ENCODE data around the gene TSEN34. TPM values are rescaled to one million over a fixed set of nuclear protein-coding genes. Genes with fewer than 3 reads are reported as not detected.

The TSEN34 gene
- total RNA-seq, 1 experiment from 2014 or later, result 194 TPM

DNA sequence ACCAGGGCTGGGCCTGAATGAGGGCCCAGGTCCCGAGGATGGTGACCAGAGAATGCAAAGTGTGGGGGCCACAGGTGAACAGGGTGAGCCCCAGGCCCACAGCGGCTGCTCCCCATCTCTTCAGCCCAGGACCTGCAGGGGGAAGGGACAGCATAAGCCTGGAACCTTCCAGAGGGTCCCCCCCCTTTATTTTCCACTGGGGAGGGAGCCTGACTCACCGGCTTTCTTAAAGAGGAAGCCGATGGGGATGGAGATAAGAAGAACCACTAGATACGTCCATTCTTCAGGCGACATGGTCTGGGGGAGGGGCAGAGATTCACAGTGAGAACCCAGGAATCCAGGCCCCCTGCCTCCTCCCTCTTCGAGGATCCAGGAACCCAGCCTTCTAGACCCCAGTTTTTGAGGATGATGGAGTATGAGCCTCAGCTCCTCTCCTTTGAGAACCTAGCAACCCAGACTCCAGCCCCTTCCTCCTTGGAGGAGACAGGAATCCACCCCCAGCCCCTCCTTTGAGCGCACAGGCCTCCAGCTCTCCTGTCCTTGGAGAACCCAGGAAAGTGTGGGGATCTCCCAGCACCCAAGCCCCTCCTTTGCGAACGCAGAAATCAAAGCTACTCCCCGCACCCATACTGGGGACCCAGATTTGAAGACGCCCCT lies 2.8 kb upstream of the TSEN34 start:
- no peak for DNase-seq (ENCODE audit: low read depth, low spot score)
- peaks cover 4% of the 10 kb centered on the region for H3K36me3 ChIP-seq (ENCODE audit: control insufficient read depth, insufficient read depth, low read length)

DNA sequence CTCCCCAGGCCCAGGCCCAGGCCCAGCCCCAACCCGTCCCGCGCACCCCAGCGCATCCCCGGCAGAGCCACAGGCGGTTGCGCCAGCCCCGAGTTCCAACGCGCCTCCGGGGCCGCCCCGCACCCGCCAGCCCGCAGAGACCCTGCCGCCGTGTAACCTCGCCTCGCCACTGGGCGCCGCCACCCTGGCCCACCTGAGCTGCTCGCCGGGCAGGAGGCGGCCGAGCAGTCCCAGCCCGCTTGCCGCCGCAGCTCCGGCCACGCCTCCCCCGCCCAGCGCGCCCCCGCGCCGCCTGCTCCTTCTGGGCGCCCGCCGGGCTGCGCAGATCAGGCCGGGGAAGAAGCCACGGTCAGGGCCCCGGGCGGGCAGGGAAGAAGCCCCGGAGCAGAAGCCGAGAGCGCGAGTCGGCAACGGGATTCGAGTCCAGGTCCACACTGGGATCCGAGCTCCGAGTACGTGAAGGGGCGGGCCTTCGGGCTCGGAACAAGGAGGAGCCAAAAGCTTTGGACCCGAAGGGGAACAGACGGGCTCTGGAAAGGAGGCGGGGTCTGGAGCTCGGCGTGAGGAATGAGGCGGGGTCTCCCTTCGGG lies 1.9 kb upstream of the TSEN34 start, which contains the start of gene MBOAT7:
TSS of gene MBOAT7 (minus strand) at position 436 of the 590 bp plus-strand sequence. CDS start 1,072 bp downstream, outside the sequence.
- in situ Hi-C loops (cut with HindIII; ENCODE audit: low pct_unique_long_range_greater_than_20kb, low sequenced_read_pairs) (no loop called here), intact Hi-C loops (cut with micrococcal nuclease; ENCODE audit: unreplicated experiment) (no loop called here)
- ChIA-PET POLR2A (interaction anchor here (0.6 to 4.1 kb wide), 8 partner anchors 11 to 702 kb away, joined by 3 to 18 read pairs (median 4); partner anchors contain the start of genes RPS9 and TMC4), CTCF (interaction anchor here (0.5 to 1.3 kb wide), 4 partner anchors 9 to 285 kb away, joined by 3 to 8 read pairs (median 4); no protein-coding TSS in a partner anchor)
- peak within 1 kb of the TSS; percentile 74 to 87 for H3K4me3 ChIP-seq (ENCODE audit: low read depth in 2 of 2, low read length in 2 of 2)
- ATAC-seq, result peak; percentile 73
- peak; percentile 73; the same call in 1 of the 2 replicates for TF ChIP-seq POLR2AphosphoS5 (IDR thresholded peaks at IDR 0.05; ENCODE audit: low read depth, low read length)
- TF ChIP-seq, protein P1, sequence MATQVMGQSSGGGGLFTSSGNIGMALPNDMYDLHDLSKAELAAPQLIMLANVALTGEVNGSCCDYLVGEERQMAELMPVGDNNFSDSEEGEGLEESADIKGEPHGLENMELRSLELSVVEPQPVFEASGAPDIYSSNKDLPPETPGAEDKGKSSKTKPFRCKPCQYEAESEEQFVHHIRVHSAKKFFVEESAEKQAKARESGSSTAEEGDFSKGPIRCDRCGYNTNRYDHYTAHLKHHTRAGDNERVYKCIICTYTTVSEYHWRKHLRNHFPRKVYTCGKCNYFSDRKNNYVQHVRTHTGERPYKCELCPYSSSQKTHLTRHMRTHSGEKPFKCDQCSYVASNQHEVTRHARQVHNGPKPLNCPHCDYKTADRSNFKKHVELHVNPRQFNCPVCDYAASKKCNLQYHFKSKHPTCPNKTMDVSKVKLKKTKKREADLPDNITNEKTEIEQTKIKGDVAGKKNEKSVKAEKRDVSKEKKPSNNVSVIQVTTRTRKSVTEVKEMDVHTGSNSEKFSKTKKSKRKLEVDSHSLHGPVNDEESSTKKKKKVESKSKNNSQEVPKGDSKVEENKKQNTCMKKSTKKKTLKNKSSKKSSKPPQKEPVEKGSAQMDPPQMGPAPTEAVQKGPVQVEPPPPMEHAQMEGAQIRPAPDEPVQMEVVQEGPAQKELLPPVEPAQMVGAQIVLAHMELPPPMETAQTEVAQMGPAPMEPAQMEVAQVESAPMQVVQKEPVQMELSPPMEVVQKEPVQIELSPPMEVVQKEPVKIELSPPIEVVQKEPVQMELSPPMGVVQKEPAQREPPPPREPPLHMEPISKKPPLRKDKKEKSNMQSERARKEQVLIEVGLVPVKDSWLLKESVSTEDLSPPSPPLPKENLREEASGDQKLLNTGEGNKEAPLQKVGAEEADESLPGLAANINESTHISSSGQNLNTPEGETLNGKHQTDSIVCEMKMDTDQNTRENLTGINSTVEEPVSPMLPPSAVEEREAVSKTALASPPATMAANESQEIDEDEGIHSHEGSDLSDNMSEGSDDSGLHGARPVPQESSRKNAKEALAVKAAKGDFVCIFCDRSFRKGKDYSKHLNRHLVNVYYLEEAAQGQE (IDR thresholded peaks at IDR 0.05; ENCODE audit: insufficient read depth in 1 of 2, low read depth in 2 of 2, low read length in 1 of 2), result no peak
- TF ChIP-seq, protein P2, sequence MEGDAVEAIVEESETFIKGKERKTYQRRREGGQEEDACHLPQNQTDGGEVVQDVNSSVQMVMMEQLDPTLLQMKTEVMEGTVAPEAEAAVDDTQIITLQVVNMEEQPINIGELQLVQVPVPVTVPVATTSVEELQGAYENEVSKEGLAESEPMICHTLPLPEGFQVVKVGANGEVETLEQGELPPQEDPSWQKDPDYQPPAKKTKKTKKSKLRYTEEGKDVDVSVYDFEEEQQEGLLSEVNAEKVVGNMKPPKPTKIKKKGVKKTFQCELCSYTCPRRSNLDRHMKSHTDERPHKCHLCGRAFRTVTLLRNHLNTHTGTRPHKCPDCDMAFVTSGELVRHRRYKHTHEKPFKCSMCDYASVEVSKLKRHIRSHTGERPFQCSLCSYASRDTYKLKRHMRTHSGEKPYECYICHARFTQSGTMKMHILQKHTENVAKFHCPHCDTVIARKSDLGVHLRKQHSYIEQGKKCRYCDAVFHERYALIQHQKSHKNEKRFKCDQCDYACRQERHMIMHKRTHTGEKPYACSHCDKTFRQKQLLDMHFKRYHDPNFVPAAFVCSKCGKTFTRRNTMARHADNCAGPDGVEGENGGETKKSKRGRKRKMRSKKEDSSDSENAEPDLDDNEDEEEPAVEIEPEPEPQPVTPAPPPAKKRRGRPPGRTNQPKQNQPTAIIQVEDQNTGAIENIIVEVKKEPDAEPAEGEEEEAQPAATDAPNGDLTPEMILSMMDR (IDR thresholded peaks at IDR 0.05), result no peak
- TF ChIP-seq SIN3A (IDR thresholded peaks at IDR 0.05; ENCODE audit: borderline replicate concordance, insufficient read depth, low read depth, low read length), result no peak
- peak within 1 kb of the TSS; percentile 92 for H3K27ac ChIP-seq (ENCODE audit: low read length)
- no TSS peak for BruUV-seq (replicated peaks)
- H3K4me1 ChIP-seq (ENCODE audit: control insufficient read depth, insufficient read depth, low read length), result peaks cover 13% of the 10 kb centered on the region; the same call in 1 of the 2 replicates
- no peak for DNase-seq (ENCODE audit: low read depth, low spot score)
- no peaks in the 10 kb centered on the region for H3K9me3 ChIP-seq (ENCODE audit: control insufficient read depth, insufficient read depth, low read depth, low read length)
- peaks cover 12% of the 10 kb centered on the region for H3K36me3 ChIP-seq (ENCODE audit: control insufficient read depth, insufficient read depth, low read length)
- H3K27me3 ChIP-seq (ENCODE audit: control insufficient read depth, insufficient read depth, low read length), result no peaks in the 10 kb centered on the region

More for the DNA sequence above, 2.8 kb upstream of the TSEN34 start:
- ATAC-seq, result no peak
- intact Hi-C loops (cut with micrococcal nuclease; ENCODE audit: unreplicated experiment), result no loop called here
- in situ Hi-C loops (cut with HindIII; ENCODE audit: low pct_unique_long_range_greater_than_20kb, low sequenced_read_pairs), result no loop called here
- TF ChIP-seq, protein P1 (IDR thresholded peaks at IDR 0.05; ENCODE audit: insufficient read depth in 1 of 2, low read depth in 2 of 2, low read length in 1 of 2), result no peak
- no peak for TF ChIP-seq POLR2AphosphoS5 (IDR thresholded peaks at IDR 0.05; ENCODE audit: low read depth, low read length)
- TF ChIP-seq, protein P2 (IDR thresholded peaks at IDR 0.05), result no peak
- TF ChIP-seq TCF7L2 (IDR thresholded peaks at IDR 0.05; ENCODE audit: low read depth, low read length), result no peak
- TF ChIP-seq SIN3A (IDR thresholded peaks at IDR 0.05; ENCODE audit: borderline replicate concordance, insufficient read depth, low read depth, low read length), result no peak
- H3K9me3 ChIP-seq (ENCODE audit: control insufficient read depth, insufficient read depth, low read depth, low read length), result no peaks in the 10 kb centered on the region
- H3K4me3 ChIP-seq (ENCODE audit: low read depth in 2 of 2, low read length in 2 of 2), result peak overlapping the region; percentile 74 to 87
- peaks cover 13% of the 10 kb centered on the region; the same call in 1 of the 2 replicates for H3K4me1 ChIP-seq (ENCODE audit: control insufficient read depth, insufficient read depth, low read length)
- CTCF ChIA-PET, result interaction anchor here (0.6 to 1.3 kb wide), 4 partner anchors 9 to 21 kb away, joined by 3 to 6 read pairs (median 4); no protein-coding TSS in a partner anchor
- H3K27ac ChIP-seq (ENCODE audit: low read length), result peak overlapping the region; percentile 92
- POLR2A ChIA-PET, result interaction anchor here (0.6 to 4.1 kb wide), 2 partner anchors 12 to 69 kb away, joined by 3 to 18 read pairs; partner anchors contain the start of gene RPS9
- no peaks in the 10 kb centered on the region for H3K27me3 ChIP-seq (ENCODE audit: control insufficient read depth, insufficient read depth, low read length)
- BruUV-seq (replicated peaks), result TSS peak; percentile 77
